ENCODE results near the gene KDM4B. TPM values are rescaled to one million over a fixed set of nuclear protein-coding genes. Genes with fewer than 3 reads are reported as not detected.

Gene KDM4B
- total RNA-seq, 2 donors from 2014 or later: 31.0 to 31.4 TPM

- DNase-seq (ENCODE audit: low spot score): no peak
- intact Hi-C loops (cut with DNase I): loop anchor here in 1 of 2 donors (10.0 kb wide), 1 partner anchor 544 kb away; no protein-coding TSS in a partner anchor
Observed at GRCh38 chr19:5040544-5041167, 71.7 kb downstream of the KDM4B start.

- intact Hi-C loops (cut with DNase I): loop anchor here in 1 of 2 donors (10.0 kb wide), 1 partner anchor 543 kb away; no protein-coding TSS in a partner anchor
Observed at GRCh38 chr19:5041168-5041912, 72.4 kb downstream of the KDM4B start.

GRCh38 chr19:5041913-5042187 is 72.9 kb downstream of the KDM4B start:
- no peak for DNase-seq (ENCODE audit: low spot score)
- intact Hi-C loops (cut with DNase I): loop anchor here in 1 of 2 donors (10.0 kb wide), 1 partner anchor 543 kb away; no protein-coding TSS in a partner anchor

More at GRCh38 chr19:5041168-5041912, 72.4 kb downstream of the KDM4B start:
- no peak for DNase-seq (ENCODE audit: low spot score)

- intact Hi-C loops (cut with DNase I): loop anchor here in 1 of 2 donors (10.0 kb wide), 1 partner anchor 542 kb away; no protein-coding TSS in a partner anchor
- no peak for DNase-seq (ENCODE audit: low spot score)
Observed at GRCh38 chr19:5042556-5042955, 73.6 kb downstream of the KDM4B start.

GRCh38 chr19:5045029-5045428 is 76.1 kb downstream of the KDM4B start:
- intact Hi-C loops (cut with DNase I): loop anchor here in 1 of 2 donors (10.0 kb wide), 1 partner anchor 540 kb away; no protein-coding TSS in a partner anchor
- DNase-seq (ENCODE audit: low spot score): no peak

- intact Hi-C loops (cut with DNase I): loop anchor here in 1 of 2 donors (10.0 kb wide), 1 partner anchor 539 kb away; no protein-coding TSS in a partner anchor
- DNase-seq (ENCODE audit: low spot score): no peak
Observed at GRCh38 chr19:5045956-5046338, 77.0 kb downstream of the KDM4B start.

- no peak for DNase-seq (ENCODE audit: low spot score)
- intact Hi-C loops (cut with DNase I): loop anchor here in 1 of 2 donors (10.0 kb wide), 1 partner anchor 538 kb away; no protein-coding TSS in a partner anchor
Observed at GRCh38 chr19:5046339-5047039, 77.6 kb downstream of the KDM4B start.

- DNase-seq (ENCODE audit: low spot score): no peak
- intact Hi-C loops (cut with DNase I): loop anchor here in 1 of 2 donors (10.0 kb wide), 1 partner anchor 537 kb away; no protein-coding TSS in a partner anchor
Observed at GRCh38 chr19:5047251-5047935, 78.5 kb downstream of the KDM4B start.

- intact Hi-C loops (cut with DNase I): loop anchor here in 1 of 2 donors (10.0 kb wide), 1 partner anchor 537 kb away; no protein-coding TSS in a partner anchor
- peak; percentile 95 for DNase-seq (ENCODE audit: low spot score)
Observed at GRCh38 chr19:5048091-5048726, 79.3 kb downstream of the KDM4B start.

GRCh38 chr19:5048727-5049553 is 80.0 kb downstream of the KDM4B start:
- intact Hi-C loops (cut with DNase I): loop anchor here in 1 of 2 donors (10.0 kb wide), 1 partner anchor 536 kb away; no protein-coding TSS in a partner anchor
- peak; percentile 81 for DNase-seq (ENCODE audit: low spot score)

- intact Hi-C loops (cut with DNase I): loop anchor here in 1 of 2 donors (10.0 kb wide), 1 partner anchor 535 kb away; no protein-coding TSS in a partner anchor
- DNase-seq (ENCODE audit: low spot score): peak; percentile 60
Observed at GRCh38 chr19:5049561-5049960, 80.6 kb downstream of the KDM4B start.

GRCh38 chr19:5050067-5050656 is 81.2 kb downstream of the KDM4B start:
- DNase-seq (ENCODE audit: low spot score): no peak
- intact Hi-C loops (cut with DNase I): no loop called here

GRCh38 chr19:5050905-5051304 is 82.0 kb downstream of the KDM4B start:
- intact Hi-C loops (cut with DNase I): no loop called here
- DNase-seq (ENCODE audit: low spot score): peak; percentile 74

- DNase-seq (ENCODE audit: low spot score): no peak
- intact Hi-C loops (cut with DNase I): no loop called here
Observed at GRCh38 chr19:5051619-5052018, 82.7 kb downstream of the KDM4B start.

- intact Hi-C loops (cut with DNase I): no loop called here
Observed at GRCh38 chr19:5052515-5052914, 83.6 kb downstream of the KDM4B start.

GRCh38 chr19:5052945-5053485 is 84.1 kb downstream of the KDM4B start:
- intact Hi-C loops (cut with DNase I): no loop called here

More at GRCh38 chr19:5052515-5052914, 83.6 kb downstream of the KDM4B start:
- DNase-seq (ENCODE audit: low spot score): peak; percentile 78

GRCh38 chr19:5053661-5054060 is 84.7 kb downstream of the KDM4B start:
- intact Hi-C loops (cut with DNase I): no loop called here
- no peak for DNase-seq (ENCODE audit: low spot score)

More at GRCh38 chr19:5052945-5053485, 84.1 kb downstream of the KDM4B start:
- peak; percentile 78 for DNase-seq (ENCODE audit: low spot score)

Data from posterior vena cava (tissue), 2 donors.